HAP-1 (cell line): ENCODE data around the gene GRIN3B.

Experiments
- DNase-seq, 2 experiments: peaks; one replicate each; pipeline ENCODE4 v3.0.0-alpha.2; 2016 to 2020; ENCODE audit warnings: low spot score in 2 of 2
- H3K27me3 ChIP-seq: fragments of 250-450 bp; sonication (Bioruptor Pico); 2 replicates; pipeline ENCODE4 v1.5.1; 2020; ENCODE audit warnings: low read depth, mild to moderate bottlenecking, moderate library complexity
- H3K36me3 ChIP-seq: fragments of 250-450 bp; sonication (Bioruptor Pico); replicated peaks from 2 replicates; pipeline ENCODE4 v1.5.1; 2020; ENCODE audit warnings: mild to moderate bottlenecking
- H3K4me1 ChIP-seq: fragments of 250-450 bp; sonication (Bioruptor Pico); 2 replicates; pipeline ENCODE4 v1.5.1; 2020; ENCODE audit warnings: mild to moderate bottlenecking
- H3K4me3 ChIP-seq: fragments of 250-450 bp; sonication (Bioruptor Pico); 2 replicates; pipeline ENCODE4 v1.5.1; 2020; ENCODE audit warnings: mild to moderate bottlenecking, moderate library complexity
- H3K9me3 ChIP-seq: fragments of 250-450 bp; sonication (Bioruptor Pico); 2 replicates; pipeline ENCODE4 v1.5.1; 2020; ENCODE audit warnings: mild to moderate bottlenecking, moderate library complexity
- in situ Hi-C: fragments of 300-500 bp; cut with MboI; formaldehyde crosslinking; loops from 3 replicates; pipeline ENCODE4 v1.14.3; 2020; ENCODE audit warnings: low sequenced_read_pairs, inconsistent platforms, mixed read lengths

The GRIN3B gene

DNA sequence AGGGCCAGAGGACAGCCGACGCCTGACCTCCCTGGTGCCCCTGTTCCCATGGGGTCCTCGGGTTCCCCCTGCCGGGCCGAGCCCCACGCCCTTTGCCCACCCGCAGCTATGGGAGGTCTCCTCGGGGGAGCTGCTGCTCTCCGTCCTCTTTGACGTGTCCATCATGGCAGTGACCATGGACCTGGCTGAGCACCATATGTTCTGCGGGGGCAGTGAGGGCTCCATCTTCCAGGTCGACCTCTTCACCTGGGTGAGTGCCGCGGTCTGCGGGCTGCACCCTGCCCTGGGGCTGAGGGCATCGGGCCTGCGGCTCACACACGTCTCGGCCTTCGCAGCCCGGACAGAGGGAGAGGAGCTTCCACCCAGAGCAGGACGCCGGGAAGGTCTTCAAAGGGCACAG lies 9.5 kb upstream of the GRIN3B start:
- in situ Hi-C loops = no loop called here
- Histone ChIP-seq H3K4me1 (no peaks in the 10 kb centered on the region), H3K9me3 (no peaks in the 10 kb centered on the region), H3K36me3 (peaks cover 70% of the 10 kb centered on the region), H3K27me3 (no peaks in the 10 kb centered on the region), H3K4me3 (no peak overlapping the region)
- no peak for DNase-seq

DNA sequence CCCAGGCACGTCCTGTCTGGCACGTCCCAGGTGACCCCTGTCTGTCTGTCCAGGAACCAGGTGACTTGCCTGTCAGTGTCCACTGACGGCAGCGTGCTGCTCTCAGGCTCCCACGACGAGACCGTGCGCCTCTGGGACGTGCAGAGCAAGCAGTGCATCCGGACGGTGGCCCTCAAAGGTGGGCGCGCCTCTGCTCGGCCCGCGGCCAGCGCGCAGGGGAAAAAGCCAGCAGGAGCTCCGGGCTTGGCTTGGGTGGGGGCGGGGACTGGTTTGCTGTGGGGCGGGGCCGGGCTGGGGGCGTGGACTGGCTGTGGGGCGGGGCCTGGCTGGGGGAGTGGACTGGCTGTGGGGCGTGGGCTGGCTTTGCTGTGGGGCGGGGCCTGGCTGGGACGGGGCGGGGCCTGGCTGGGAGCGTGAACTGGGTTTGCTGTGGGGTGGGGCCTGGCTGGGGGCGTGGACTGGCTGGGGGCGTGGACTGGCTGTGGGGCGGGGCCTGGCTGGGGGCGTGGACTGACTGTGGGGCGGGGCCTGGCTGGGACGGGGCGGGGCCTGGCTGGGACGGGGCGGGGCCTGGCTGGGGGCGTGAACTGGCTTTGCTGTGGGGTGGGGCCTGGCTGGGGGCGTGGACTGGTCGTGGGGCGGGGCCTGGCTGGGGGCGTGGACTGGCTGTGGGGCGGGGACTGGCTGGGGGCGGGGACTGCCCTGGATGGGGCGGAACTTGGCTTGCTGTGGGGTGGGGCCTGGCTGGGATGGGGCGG lies 8.9 kb upstream of the GRIN3B start:
- in situ Hi-C loops = no loop called here
- no peak overlapping the region for H3K4me3 ChIP-seq
- peaks cover 64% of the 10 kb centered on the region for H3K36me3 ChIP-seq
- peaks cover 2% of the 10 kb centered on the region; the same call in 1 of the 2 replicates for H3K4me1 ChIP-seq
- DNase-seq = peak in 1 of 2 experiments; percentile 84
- H3K27me3 ChIP-seq = peaks cover 6% of the 10 kb centered on the region
- no peaks in the 10 kb centered on the region for H3K9me3 ChIP-seq

GRCh38 chr19:991932-992669 lies 8.1 kb upstream of the GRIN3B start:
- Histone ChIP-seq H3K36me3 (peaks cover 56% of the 10 kb centered on the region), H3K4me3 (no peak overlapping the region), H3K9me3 (no peaks in the 10 kb centered on the region), H3K4me1 (peaks cover 2% of the 10 kb centered on the region; the same call in 1 of the 2 replicates), H3K27me3 (peaks cover 13% of the 10 kb centered on the region)
- in situ Hi-C loops = no loop called here
- DNase-seq = no peak

DNA sequence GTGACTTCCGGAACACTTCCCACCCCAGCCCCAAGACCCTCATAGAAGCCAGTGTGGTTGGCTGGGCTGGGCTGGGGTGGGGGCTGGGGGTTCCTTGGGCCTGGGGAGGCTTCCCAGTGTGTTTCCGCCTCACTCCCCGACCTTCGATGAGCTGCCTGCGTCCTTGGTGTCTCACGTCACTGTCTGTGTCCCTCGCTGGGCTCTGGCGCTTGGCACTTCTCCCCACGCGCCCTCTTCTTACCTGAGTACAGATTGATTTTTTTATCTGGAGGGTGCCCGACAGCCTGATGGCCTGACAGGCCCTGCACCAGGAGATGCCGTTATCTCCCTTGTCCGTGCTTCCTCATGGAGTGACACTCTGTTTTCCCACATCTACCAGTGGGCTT lies 7.6 kb upstream of the GRIN3B start:
- H3K9me3 ChIP-seq = no peaks in the 10 kb centered on the region
- no peak overlapping the region for H3K4me3 ChIP-seq
- peaks cover 2% of the 10 kb centered on the region; the same call in 1 of the 2 replicates for H3K4me1 ChIP-seq
- H3K27me3 ChIP-seq = peaks cover 19% of the 10 kb centered on the region
- in situ Hi-C loops = no loop called here
- H3K36me3 ChIP-seq = peaks cover 52% of the 10 kb centered on the region
- DNase-seq = no peak

- H3K27me3 ChIP-seq = peaks cover 26% of the 10 kb centered on the region
- peaks cover 2% of the 10 kb centered on the region; the same call in 1 of the 2 replicates for H3K4me1 ChIP-seq
- no peak overlapping the region for H3K4me3 ChIP-seq
- in situ Hi-C loops = no loop called here
- peaks cover 46% of the 10 kb centered on the region for H3K36me3 ChIP-seq
- no peaks in the 10 kb centered on the region for H3K9me3 ChIP-seq
- no peak for DNase-seq
Observed at GRCh38 chr19:993361-993830, 6.8 kb upstream of the GRIN3B start.

DNA sequence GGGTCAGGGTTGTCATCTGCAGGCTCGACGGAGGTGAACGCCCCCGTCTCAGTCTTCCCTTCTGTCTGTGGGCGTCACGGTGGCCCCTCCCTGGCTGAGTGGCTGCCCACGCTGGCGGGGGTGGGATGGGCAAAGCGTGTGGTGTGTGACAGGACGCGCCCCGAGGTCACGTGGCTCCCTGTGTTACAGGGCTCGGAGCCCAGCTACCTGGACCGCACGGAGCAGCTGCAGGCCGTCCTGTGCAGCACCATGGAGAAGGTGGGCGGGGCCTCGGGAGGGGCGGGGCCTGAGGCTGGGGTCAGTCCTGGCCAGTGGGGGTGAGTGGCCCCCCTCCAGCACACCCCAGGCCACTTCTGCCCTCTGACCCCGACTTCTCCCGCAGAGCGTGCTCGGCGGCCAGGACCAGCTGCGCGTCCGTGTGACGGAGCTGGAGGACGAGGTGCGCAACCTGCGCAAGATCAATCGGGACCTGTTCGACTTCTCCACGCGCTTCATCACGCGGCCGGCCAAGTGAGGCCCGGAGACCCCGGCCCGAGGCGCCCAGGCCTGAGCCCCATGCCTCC lies 6.3 kb upstream of the GRIN3B start:
- Histone ChIP-seq H3K4me1 (peaks cover 2% of the 10 kb centered on the region; the same call in 1 of the 2 replicates), H3K36me3 (peaks cover 43% of the 10 kb centered on the region), H3K9me3 (no peaks in the 10 kb centered on the region), H3K27me3 (peaks cover 31% of the 10 kb centered on the region), H3K4me3 (no peak overlapping the region)
- in situ Hi-C loops = no loop called here
- DNase-seq = peak in 1 of 2 experiments; percentile 44

GRCh38 chr19:994516-994915 lies 5.7 kb upstream of the GRIN3B start:
- Histone ChIP-seq H3K36me3 (peaks cover 43% of the 10 kb centered on the region), H3K27me3 (peaks cover 37% of the 10 kb centered on the region), H3K4me3 (no peak overlapping the region), H3K9me3 (no peaks in the 10 kb centered on the region), H3K4me1 (peaks cover 2% of the 10 kb centered on the region; the same call in 1 of the 2 replicates)
- in situ Hi-C loops = no loop called here
- DNase-seq = no peak

DNA sequence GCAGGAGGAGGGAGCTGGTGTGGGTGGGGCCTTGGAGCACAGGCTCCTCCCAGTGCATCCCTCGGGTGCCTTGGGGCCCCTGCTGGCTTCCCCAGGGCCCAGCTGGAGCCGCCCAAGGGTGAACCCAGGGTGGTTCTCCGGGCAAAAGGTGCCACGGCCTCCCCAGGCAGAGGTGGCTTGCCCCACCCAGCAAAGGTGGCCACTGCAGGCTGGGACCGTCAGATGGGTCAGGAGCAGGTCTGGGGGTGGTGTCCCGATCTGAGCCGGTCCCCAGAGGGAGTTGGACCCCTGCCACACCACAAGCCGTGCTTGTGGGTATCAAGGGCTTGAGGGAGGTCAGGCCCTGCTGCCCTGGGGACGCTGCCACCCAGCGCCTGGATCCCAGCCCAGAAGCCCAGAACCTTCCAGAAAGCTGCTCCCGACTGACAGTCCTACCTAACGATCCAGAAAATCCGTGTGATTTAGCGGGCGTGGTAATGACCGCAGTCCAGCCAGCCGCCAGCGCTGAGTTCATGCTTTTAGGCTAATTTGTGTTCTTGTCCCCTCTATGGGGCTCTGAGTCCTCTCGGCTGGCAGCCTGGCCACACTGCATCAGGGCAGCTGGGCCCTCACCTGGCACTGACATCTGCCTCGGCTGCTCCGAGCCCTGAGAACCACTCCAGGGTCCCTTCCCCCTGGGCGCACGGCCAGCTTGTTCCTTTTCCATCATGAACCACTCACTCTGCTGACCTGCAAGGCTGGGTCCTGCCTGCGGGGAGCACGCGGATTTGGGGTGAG lies 5.0 kb upstream of the GRIN3B start:
- H3K9me3 ChIP-seq = no peaks in the 10 kb centered on the region
- H3K4me3 ChIP-seq = no peak overlapping the region
- peaks cover 44% of the 10 kb centered on the region for H3K27me3 ChIP-seq
- H3K4me1 ChIP-seq = peaks cover 2% of the 10 kb centered on the region; the same call in 1 of the 2 replicates
- no peak for DNase-seq
- in situ Hi-C loops = no loop called here
- peaks cover 35% of the 10 kb centered on the region for H3K36me3 ChIP-seq

DNA sequence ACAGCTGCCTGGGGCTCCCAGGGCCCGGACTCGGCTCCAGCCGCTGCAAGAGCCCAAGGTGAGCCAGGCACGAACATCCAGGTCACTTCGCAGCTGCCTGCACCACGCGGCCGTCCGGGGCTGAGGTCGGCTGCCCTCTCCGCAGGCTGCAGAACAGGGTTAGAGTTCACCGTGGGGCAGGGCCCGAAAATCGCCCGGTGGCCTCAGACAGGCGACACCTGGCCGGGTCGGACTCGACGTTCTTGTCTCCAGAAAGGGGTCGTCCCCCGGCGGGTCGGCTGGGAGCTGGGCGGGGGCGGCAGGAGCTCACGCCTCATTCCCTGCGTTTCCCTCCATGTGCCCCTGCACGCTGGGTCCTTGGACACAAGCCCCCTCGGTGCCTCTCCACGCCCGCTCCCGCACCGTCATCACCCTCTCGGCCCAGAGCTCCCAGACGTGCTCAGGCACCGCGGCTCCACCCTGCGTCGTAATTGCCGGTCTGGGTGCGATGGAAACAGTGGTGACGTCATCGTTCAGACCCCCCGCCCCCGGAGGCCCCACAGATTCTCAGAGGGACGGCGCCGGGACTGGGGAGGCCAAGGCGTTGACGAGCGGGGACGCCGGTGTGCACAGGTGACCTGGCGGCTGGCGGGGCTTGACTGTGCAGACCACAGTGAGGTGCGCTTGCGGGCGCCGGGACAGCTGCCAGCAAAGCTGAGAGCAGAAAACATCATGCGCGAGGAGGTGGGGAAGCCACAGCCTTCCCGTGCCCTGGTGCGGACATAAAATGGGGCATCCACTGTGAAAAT lies 4.0 kb upstream of the GRIN3B start:
- no peaks in the 10 kb centered on the region for H3K9me3 ChIP-seq
- peak overlapping the region; percentile 8 for H3K4me3 ChIP-seq
- peak; percentile 17 to 67 for DNase-seq
- peaks cover 51% of the 10 kb centered on the region for H3K27me3 ChIP-seq
- peaks cover 2% of the 10 kb centered on the region; the same call in 1 of the 2 replicates for H3K4me1 ChIP-seq
- peaks cover 26% of the 10 kb centered on the region for H3K36me3 ChIP-seq
- in situ Hi-C loops = no loop called here

DNA sequence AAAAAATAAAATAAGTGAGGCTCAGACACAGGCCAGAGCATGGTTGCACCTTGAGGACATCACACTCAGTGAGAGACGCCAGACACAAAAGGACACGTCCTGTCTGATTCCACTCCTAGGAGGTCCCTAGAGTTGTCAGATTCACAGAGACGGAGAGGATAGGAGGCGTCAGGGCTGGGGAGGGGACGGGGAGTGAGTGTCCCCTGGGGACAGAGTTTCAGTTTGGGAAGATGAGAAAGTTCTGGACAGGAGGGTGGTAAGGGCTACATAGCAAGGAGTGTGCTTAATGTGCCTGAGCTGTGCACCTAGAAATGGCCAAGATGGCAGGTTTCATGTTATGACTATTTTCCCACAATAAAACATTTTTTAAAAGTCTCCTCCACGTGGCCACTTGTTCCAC lies 2.2 kb upstream of the GRIN3B start:
- no peaks in the 10 kb centered on the region for H3K9me3 ChIP-seq
- peaks cover 16% of the 10 kb centered on the region for H3K36me3 ChIP-seq
- no peak overlapping the region for H3K4me3 ChIP-seq
- peaks cover 55% of the 10 kb centered on the region for H3K27me3 ChIP-seq
- no peak for DNase-seq
- in situ Hi-C loops = no loop called here
- H3K4me1 ChIP-seq = peaks cover 5% of the 10 kb centered on the region

DNA sequence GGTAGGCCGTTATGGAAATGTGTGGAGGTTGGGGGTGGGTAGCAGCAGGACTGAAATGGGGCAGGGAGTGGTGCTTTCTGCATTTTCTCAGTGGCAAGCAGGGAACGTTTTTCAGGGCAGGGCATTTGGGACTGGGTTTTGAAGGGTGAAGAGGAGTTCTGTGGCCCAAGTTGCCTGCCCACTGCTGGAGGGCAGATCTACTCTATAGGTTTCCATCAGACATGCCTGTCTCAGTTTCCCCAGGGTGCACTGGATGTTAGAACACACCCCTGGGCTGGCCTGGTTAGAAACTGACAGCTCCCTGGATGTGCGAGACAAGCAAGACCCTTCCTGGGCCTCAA lies 870 bp upstream of the GRIN3B start:
- no peak overlapping the region for H3K4me3 ChIP-seq
- no peak for DNase-seq
- H3K4me1 ChIP-seq = peaks cover 5% of the 10 kb centered on the region
- in situ Hi-C loops = no loop called here
- peaks cover 55% of the 10 kb centered on the region for H3K27me3 ChIP-seq
- peaks cover 3% of the 10 kb centered on the region for H3K36me3 ChIP-seq
- H3K9me3 ChIP-seq = no peaks in the 10 kb centered on the region

GRCh38 chr19:1000591-1001537 lies 645 bp downstream of the GRIN3B start:
- Histone ChIP-seq H3K9me3 (no peaks in the 10 kb centered on the region), H3K36me3 (no peaks in the 10 kb centered on the region), H3K4me1 (peaks cover 5% of the 10 kb centered on the region), H3K27me3 (peaks cover 54% of the 10 kb centered on the region), H3K4me3 (peak overlapping the region; percentile 17)
- no peak for DNase-seq
- in situ Hi-C loops = no loop called here
